Fibroblast of skin of scalp (primary cell): Measurements from ENCODE around the gene TAS1R2. TPM values are rescaled to one million over a fixed set of nuclear protein-coding genes. Genes with fewer than 3 reads are reported as not detected.

Experiments used
- DNase-seq: peaks from one replicate; pipeline ENCODE4 v3.0.0-alpha.2; 2013
- polyA plus RNA-seq, 2 experiments: library from polyadenylated mRNA; unstranded; fragments of 120-200 nt; gene quantifications; one replicate each; pipeline ENCODE4 v1.2.1, GENCODE V29; 2013; ENCODE audit not compliant: insufficient read length in 2 of 2

Gene TAS1R2
- polyA plus RNA-seq (2013, experiment 1 of 2; ENCODE audit: insufficient read length) = not detected
- polyA plus RNA-seq (2013, experiment 2 of 2; ENCODE audit: insufficient read length) = not detected

DNA sequence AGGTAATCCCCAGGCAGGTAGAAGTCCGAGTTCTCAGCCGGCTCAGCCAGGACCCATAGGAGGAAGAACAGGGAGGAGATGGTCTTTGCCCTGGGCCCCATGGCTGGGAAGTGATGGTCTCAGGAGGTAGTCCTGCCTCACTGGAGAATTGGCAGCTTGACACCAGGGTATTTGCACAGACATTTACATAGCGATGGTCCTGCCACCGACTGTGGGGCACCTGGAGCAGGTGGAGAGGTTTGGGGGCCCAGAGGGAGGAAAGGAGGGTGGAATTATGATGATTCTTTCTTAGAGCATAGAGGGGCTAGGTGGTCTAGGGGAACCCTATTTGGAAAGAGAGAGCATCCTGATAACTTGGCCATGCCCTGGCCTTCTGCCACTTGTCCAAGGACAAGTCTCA is at the start of gene TAS1R2:
TSS of gene TAS1R2 (minus strand) at position 101 of the 400 bp plus-strand sequence. CDS start at position 101, 0 bp downstream.
- no peak for DNase-seq

DNA sequence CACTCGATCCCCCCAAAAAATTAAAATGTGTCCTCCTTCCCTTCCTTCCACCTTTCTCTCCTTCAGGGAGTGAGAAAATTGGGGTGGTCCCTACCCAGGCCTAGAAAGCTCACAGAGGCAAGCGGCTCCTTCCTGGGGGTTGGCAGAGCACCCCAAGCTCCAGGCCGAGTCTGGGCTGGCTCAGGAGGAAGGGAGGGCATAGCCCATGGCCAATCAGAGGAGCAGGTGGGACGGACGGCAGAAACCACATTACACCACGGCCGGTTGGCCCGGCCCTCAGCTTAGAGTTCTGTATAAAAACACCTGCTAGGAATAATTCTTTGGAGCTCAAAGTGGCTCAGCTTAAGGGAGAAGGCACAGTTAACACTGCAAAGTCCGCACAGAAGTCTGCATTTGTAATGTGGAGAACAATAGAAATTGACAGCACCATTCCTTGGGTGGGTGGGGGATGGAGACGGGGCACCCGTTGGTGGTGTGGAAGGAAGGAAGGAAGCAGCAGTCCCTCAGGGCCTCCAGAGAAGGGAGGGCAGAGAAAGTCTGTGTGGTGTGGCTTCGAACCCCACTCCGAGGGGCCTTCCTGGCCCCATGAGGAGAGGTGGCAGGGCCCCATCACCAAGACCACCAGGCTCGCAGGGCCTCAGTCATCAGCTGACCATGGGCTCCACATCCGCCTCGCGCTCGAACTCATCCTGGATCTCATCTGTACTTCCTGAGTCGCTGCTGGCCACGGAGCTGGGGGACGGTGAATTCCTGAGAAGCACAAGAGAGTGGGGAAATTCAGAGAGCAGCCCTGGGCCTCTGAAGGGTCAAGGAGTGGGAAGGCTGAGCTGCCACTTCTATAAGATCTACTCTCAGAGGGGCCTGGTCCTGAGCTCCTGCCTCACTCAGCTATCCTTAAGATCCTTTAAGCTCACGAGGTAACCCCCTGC is 48.7 kb upstream of the TAS1R2 start:
- no peak for DNase-seq

DNA sequence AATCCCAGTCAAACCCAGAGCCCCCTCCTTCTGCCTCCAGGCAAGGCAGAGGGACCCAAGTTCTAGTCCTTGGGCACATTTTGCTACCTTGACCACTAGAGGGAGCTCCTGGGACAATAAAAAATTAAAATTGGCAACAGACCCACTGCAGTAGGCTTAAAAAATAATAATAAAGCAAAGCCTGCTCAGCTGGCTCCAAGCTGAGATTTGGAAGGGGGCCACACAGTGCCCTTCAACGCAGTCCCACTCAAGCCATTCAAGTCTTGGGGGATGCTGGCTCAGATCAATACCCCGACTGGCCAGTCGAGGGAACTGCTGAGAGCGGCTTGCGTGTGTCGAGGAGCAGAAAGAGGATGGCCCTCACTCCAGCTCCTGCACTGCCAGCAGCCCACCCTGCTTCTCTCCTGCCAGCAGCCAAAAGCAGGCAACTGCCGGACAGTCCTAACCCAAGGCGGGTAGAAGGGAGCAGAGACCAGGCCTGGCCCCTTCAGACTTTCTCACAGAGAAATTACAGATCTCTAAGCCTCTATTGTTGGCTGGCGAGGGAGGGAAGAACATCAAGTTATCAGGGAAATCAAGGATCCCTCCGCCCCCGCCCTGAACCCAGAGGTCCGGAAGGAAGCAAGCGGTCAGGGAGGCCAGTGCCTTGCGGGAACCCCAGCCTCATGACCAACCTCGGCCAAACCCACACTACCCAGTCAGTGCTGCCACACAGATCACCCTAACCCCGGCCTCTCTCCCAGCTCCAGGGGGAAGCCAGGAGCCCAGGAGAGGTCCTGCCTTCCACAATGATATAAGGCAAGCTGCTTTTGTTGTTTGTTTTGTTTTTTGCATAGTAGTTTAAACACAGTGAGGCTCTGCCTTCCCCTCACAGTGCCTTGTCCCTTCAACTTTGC is 47.8 kb upstream of the TAS1R2 start:
- DNase-seq = peak; percentile 72

DNA sequence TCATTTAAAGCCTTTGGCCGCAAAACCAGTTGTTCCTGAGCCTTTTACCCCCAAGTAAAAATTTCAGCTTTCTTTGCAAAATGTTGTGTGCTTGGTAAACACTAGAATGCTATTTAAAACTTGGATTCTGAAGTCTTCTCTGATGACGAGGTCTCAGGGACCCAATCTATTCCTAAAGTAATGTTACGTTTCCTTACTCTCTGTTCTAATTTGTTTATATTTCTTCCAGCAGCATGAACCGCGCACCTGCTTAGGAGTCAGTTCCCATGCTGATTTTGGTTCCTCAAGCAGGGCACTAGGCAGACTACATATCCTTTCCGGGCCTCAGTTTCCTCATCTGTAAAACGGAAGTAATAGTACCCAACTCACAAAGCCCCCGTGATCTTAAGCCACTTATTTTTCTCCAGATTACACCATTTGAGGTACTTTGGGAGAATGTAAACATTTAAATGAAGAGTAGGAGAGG is 43.9 kb upstream of the TAS1R2 start:
- DNase-seq = no peak

DNA sequence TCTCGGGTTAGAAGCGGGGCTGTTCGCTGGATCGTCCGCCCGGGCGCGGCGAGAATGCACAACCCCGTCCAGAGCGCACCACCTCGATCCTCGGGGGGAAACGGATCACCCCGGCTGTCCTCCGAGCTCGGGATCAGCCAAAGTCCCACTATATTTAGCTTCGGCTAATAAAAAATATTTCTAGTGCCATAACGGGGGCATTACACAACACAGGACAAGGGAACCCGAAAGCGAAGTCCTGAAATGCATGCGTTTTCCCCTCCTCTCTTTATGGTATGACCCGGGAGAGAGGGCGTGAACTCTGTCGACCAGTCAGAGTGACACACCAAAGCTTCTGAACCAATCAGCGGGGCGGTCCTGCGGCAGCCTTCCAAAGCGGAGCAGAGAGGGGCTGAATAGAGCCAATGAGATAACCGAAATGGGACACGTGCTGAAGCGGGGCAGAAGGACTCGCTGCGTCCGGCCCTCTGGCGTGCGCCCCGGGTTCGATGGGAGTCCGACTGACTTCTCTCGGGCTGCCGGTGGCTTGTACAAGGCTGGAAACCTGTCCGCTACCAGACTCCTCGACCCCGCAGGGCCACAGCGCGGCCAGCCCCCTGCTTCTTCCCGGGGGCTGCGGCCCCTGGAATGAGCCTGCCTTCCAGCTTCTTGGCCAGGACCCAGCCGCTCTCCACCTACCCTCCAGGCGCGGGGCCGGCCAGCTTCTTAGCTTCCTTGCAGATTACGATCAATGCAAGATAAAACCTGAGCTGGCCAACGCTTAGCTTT is 43.2 kb upstream of the TAS1R2 start, which contains the start of gene ALDH4A1:
TSS of gene ALDH4A1 (minus strand) at position 33 of the 768 bp plus-strand sequence. CDS start at position 1, 32 bp downstream.
- DNase-seq = peak; percentile 99

DNA sequence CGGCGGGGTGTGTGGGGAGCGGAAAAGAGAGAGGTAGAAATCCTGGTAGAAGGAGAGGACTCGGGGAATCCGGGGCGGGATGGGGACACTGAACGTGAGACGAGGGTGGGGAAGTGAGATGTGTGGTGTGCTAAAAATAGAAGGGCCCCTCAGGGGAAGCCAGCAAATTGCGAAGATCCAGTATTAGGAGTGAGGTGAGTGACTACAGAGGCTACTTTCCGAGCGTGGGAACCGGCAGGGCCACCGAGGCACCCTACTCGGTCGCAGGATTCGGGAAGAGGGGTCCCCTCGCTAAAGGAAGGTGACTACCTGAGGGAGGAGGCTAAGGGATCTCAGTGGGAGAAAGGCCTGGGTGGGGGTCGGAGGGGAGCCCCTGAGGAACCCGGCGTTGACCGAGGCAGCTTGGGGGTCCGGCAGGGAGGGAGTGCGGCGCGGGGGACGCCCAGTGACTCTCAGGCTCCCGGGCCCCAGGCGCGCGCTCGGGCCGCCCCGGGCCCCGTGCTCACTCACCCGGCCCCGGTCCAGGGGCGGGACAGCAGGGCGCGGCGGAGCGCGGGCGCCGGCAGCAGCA is 42.6 kb upstream of the TAS1R2 start:
- DNase-seq = no peak

DNA sequence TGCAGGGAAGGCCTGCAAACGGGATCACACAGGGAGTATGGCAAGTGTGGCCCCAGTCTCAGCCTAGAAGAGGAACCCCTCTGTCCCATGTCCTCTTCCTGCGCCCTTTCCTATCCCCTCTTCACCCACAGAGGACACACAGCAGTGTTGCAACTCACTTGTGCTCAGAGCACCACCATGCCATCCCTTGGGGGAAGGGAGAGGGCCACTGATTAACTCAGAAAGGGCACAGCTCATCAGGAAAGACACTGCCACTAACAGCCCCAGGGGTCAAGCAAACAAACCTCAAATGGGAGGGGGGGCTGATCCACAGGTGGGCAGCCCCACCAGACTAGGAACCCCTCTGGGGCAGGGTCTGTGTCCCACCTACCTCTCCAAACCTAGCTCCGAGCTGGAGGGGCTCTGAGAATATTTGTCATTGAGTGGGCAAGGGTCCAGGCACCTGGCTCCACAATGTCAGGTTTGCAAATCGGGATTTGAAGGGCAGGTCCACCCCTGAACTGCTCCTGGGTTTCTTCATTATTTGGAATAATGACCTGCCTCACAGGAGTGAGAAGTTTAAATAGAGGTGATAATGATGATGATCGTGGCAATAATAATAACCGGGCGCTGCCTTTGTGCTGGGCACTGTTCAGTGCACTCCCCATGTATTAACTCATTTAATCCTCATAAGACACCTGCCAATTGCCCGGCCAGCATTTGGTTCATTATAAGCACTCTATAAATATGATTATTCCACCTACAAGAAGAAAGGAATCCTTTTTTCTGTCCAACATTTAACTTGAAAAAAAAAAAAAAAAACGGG is 41.9 kb upstream of the TAS1R2 start:
- no peak for DNase-seq

DNA sequence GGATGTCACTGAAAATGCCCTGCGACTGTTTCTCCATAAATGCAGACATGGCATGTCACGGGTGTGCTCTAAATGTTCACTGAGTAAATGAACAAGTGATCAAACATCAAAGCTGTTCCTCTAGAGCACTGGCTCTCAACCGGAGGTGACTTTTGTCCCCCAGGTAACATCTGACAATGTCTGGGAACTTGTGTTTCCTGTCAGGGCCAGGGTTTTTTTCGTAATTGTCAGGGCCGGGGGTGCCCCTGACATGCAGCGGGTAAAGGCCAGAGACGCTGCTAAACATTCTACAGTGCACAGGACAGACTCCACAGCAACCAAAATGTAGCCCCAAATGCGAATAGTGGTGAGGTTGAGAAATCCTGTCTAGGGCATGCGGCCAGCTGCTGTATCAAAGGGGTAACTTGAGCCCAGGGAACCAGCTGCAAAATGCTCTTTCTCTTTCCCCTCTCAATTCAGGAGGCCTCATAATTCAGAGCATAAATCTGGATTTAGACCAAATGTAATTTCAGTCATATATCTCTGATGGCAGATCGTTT is 40.9 kb upstream of the TAS1R2 start:
- DNase-seq = no peak

DNA sequence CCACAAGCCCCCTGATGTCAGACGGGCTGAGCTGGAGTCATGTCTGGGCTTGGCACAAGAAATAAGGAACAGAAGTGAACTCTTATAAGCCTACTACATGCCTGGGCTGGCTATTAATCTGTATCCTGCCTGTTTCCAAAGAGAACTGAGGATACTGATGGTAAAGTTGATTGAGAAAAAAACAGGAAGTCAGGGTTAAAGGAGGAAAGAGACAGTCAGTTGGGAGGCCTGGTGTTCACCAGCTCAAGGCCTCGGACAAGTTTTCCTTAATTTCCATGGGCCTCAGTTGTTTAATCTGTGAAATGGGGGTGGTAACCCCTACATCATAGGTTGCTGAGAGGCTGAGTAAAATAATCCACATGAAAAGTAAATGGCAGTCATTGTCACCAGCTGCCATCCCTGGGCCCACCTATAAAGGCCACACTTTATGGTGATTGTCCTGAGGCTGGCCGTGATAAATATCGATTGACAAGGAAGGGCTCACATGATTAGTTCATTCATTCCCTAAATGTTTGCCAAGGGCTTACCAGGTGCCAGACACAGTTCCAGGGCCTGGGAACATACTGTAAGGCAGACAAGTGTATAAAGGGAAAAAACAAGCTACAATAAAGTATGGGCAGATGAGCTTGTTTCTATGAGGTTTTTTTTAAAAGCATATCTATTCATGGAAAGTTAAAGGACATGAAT is 40.0 kb upstream of the TAS1R2 start:
- DNase-seq = no peak

DNA sequence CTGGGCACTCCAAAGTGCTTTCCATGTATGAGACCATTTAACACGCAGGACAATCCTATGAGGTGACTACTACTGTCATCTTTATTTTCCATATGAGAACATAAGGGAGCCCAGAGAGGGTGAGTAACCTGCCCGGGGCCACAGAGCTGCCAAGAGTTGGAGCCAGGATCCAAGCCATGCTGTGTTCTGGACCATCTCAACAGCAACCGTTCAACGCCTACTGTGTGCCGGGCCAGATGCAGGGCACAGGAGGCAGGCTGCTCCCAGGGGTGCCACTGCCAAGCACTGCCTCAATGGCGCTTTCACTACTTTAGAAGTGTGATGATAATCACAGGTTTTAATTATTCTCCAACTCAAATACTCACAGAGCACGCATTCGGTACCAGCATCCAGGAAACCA is 39.1 kb upstream of the TAS1R2 start:
- no peak for DNase-seq

DNA sequence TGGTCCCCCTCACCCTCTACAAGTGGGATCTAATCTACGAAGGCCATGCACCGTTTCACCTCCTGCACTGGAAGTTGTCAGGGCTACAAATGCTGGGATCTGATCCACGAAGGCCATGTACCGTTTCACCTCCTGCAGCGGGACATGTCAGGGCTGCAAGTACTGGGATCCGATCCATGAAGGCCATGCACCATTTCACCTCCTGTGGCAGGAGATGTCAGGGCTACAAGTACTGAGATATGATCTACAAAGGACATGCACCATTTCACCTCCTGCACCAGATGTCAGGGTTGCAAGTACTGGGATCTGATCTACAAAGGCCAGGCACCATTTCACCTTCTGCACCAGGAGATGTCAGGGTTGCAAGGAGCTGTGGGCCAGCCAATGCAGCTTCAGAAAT is 35.9 kb upstream of the TAS1R2 start:
- DNase-seq = no peak

DNA sequence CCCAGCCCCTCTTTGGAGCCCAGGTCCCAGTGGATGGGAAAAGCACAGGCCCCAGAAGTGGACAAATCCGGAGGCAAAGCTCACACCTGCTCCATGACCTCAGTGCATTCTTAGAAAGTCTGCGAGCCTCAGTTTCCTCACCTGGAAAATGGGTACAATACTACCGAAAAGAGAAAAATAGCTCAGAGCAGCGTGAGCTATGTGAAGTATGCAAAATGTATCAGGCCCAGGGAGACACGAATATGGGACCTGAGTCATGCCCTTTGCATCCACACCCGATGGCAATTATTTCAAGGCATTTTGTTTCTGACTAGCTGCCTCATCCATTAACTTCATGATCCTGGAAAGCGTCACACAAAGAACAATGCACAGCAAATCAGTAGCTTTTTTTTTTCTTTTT is 33.7 kb upstream of the TAS1R2 start:
- DNase-seq = peak; percentile 38

DNA sequence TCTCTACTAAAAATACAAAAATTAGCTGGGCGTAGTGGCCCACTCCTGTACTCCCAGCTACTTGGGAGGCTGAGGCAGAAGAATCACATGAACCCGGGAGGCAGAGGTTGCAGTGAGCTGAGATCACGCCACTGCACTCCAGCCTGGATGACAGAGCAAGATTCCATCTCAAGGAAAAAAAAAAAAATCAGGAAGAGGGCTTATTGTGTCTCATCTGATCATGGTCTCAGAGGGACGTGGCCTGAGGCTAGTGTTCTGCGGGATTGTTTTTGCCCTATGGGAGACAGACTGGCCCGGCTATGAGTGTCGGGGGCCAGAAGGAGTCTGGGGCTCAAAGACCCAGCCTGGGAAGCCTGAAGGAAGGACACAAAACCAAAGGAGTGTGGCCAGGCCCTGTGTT is 32.4 kb upstream of the TAS1R2 start:
- DNase-seq = peak; percentile 33

DNA sequence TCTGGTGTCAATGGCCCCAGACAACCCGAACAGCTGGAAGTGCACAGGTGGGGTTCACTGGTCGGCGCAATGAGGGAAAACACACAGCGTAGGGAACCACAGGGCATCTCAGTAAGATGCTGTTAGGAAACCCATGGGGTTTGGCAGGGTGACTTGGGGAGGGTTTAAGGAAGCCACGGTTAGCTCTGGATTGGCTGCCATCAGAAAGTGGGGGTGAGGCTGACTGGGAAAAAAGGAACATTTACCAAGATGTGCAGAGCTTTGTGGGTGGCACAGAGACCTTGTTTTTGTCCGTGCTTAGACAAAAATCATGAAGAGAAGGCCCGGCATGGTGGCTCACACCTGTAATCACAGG is 31.9 kb upstream of the TAS1R2 start:
- no peak for DNase-seq

DNA sequence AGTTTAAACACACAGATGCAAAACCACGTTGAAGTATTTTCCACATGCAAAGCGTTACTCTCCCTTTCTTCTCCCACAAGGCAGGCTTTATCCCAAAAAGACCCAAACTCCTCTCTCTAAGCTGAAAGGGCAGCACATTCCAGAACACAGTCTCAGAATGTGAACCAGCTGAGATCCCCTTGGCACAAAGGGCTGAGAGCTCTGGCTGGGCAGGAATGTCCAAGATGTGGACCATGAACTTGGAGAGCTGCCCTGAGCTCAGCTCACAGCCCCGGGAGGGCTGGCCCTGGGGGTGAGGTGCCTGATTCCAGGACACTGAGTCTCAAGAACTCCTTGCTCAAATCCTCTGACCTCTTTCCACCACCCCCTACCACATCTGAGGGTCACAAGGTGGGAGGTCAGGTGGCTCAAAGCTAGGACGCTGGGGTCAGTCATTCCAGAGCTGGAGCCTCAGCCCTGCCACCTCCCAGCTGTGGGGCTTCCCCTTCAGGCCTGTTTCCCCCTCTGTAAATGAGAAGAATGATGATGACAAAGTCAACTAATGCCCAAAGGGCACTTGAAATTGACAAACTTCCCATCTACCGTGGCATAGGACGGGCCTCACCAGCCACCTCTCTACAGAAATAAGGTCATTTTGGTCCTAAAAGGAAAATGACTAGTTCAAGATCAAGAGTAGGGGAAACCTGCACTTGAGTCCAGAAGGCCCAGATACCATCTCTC is 31.4 kb upstream of the TAS1R2 start:
- peak; percentile 50 for DNase-seq

DNA sequence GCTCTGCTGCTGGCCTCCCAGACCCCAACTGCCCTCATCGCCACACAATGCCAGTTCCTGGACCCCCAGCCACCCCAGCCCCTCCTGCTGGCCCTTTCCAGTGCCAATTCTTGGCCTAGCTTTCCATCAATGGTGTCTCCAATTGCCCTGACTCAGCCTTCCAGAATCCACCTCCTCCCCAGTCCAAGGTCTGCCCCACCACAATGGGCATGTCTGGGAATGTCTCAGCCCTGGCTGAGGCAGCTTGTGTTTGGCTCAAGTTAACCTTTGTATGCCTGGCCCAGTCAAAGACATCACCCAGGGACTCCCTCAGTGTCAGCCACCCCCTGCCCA is 26.5 kb upstream of the TAS1R2 start:
- peak; percentile 62 for DNase-seq

DNA sequence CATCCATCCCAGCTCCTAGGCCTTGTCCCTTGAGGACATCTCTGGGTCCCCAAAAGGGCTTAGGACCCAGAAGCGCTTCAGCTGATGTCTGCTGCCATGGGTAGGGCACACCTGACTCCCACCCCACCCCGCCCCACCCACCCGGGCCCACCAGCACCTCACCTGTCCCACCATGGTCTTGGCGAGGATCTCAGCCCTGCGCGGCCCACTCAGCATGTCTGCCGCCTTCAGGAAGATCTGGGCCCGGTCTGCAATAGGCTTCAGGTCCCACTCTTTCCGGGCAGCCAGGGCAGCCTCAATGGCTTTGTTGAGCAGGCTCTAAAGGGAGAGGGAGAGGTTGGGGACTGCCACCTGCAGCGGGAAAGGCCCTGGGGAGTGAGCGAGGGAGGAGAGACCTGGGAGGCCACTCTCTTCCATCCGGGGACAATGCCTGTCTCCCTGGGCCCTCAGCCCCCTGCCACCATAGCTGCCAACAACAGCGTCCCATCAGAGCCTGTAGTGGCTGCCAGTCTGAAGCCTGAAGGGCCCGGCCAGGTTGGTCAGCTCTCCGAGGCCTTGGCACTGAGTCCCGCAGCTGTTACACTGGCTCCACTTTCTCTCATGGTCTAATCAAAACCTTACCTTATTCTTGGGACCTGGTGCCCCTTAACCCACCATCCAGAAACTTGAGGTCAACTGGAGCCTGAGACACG is 26.0 kb upstream of the TAS1R2 start:
- DNase-seq = no peak

DNA sequence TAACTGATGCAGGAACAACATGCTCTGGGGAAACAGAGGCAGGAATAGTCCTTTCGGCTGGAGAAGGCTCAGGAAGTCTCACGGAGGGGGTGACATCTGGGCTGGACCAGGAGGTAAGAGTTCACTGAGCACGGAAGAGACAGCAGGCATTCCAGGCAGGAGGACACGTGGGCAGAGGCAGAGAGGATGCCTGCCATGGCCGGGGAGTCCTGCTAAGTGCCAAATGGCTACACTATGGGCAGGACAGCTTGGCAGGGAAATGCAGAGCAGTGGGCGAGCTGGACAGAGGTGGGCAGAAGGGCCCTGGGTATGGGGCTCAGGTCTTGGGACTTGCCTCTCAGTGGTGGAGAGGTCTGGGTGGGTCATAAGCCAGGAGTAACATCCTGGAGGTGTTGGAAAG is 25.3 kb upstream of the TAS1R2 start:
- no peak for DNase-seq

DNA sequence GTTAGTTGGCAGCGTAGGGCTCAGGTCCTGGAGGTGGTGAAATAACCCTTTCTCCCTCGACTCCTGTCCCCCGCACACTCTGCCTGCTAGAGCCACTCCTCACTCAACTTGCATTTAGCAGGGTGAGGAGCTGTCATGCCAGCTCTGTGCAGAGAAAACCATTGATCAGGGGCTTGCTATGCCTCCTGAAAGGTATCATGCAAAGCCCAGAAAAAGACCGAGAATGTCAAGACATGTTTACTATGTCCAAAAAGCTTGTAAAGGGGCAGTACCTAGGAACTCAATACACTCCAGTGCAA is 24.9 kb upstream of the TAS1R2 start:
- DNase-seq = no peak
